Tongue (tissue), 2 donors: ENCODE results near the gene TMEM138. TPM values are rescaled to one million over a fixed set of nuclear protein-coding genes. Genes with fewer than 3 reads are reported as not detected.

Source experiments
- DNase-seq: peaks from one replicate; pipeline ENCODE4 v3.0.0-alpha.2; 2015
- total RNA-seq: library from RNA; depleted of rRNA; stranded (reverse); fragments of >200 nt; gene quantifications from one replicate; pipeline ENCODE4 v1.2.3, GENCODE V29; 2014

Gene TMEM138
- total RNA-seq: 8.1 TPM

DNA sequence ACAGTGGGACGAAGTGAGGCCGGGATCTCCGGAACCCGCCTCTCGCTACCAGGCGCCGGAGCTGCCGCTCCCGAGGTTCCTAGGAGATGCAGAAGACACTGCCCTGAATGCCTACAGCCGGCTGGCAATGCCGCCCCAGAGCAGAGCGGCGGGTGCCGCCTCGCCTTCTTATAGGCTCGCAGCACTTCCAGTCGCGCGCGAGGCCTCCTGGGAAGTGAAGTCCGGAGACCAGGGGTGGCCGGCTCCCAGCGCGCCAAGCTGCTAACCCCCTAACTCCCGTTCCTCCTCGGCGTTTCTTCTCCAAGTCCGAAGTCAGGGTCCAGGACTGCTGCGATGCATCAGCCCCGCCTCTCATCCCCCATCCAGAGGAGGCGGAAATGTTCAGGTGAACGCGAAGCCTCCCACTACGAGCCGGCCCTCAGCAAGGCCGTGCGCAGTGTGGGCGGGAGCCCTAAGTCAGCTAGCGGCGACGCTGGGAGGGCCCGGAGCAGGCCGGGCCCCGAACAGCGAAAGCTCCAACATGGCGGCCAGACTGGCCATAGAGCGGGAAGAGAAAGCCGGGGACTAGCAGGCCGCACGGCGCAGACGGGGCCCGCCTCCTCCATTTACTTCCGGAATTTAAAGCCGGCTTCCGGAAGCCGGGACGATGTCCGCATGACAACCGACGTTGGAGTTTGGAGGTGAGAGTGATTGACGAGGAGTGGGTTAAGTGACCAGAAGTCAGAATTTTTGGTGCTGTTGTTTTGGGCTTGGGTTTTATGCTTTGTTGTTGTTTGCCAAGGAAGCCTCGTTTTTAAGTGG, at the start of gene TMEM138, which contains the start of gene CYB561A3:
Gene TMEM138, plus strand, starts transcription at position 634 of the 801 bp plus-strand sequence. CDS start 2,017 bp downstream, outside the sequence.
Gene CYB561A3, minus strand, starts transcription at position 142 of the 801 bp plus-strand sequence. CDS start 5,169 bp downstream, outside the sequence.
- peak; percentile 96 for DNase-seq

DNA sequence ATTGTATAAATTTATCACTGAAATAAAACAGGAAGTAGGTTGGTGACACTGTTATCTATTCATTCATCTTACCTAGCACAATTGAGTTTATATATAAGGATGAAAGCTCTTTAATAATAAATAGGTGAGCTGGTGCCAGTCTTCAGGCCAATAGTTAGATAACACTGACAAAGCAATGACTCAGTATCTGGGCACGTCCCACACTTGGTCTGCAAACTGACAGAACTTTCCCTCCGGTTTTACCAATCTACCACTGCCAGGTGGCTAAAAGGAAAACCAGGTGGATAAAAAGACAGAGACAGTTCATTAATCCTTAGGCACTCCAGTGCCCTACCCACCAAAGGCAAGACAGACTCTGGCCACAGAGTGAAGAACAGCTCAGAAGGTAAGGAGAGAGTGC, 46.9 kb upstream of the TMEM138 start:
- DNase-seq: no peak

DNA sequence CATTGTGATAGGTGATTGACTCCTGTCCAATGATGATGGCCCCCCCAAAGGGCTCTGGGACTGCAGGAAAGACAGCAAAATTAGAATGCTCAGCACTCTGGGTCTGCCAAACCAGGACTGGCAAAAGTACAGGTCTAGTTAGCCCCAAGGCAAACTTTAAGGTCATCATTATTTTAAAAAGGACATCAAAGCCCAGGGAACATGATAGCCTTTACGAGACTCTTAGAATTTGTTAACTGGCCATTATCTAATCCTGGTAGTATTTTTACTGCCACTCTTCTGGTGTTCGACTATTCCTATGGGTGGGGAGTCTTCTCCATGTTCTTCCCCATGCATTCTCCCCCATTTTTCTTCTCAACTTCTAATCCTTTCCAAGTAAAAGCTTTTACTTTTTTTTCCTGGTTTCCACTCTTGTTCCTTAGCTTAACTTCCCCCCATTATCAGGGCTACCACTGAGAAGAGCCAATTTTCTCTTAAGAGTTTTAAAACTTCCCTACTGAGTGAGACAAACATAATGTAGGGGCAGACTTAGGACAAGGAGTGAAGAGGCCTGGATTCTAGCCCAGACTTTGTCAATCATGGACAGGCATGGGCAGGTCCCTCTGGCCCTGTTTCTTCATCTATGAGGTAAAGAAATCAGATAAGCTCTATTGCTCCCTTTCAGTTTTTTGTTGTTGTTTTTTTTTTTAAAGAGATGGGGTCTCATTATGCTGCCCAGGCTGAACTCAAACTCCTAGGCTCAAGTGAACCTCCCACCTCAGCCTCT, 36.3 kb upstream of the TMEM138 start:
- DNase-seq: no peak

DNA sequence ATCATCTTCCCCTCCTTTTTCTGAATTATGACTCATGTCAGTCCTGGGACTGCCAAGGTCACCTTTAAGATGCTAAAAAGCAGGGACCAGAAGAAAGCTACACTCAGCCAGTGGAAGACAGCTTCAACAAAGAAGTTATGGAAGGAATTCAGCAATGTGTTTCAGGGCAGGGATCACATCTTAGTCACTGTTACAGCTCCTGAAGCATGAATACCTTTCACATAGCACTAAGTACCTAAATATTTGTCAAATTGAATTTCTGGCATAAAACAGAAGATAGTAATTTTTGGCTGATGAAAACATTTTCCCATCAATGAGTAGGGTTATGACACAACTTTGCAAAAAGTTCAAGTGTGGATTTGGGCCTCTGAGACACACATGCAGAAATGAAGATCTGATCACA, 34.5 kb upstream of the TMEM138 start:
- no peak for DNase-seq

DNA sequence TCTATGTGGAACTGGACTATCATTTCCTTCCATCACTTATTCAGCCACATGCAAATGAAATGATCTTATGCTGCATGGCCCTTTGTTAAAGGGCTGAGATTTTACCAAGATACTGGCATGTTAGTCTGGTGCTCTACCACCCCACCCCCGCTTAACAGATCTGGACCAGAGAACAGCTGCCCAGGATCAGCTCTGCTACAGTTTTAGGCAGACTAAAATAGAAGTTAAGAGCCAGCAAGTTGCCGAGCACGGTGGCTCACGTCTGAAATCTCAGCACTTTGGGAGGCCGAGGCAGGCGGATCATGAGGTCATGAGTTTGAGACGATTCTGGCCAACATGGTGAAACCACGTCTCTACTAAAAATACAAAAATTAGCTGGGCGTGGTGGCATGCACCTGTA, 33.8 kb upstream of the TMEM138 start:
- peak; percentile 52 for DNase-seq

DNA sequence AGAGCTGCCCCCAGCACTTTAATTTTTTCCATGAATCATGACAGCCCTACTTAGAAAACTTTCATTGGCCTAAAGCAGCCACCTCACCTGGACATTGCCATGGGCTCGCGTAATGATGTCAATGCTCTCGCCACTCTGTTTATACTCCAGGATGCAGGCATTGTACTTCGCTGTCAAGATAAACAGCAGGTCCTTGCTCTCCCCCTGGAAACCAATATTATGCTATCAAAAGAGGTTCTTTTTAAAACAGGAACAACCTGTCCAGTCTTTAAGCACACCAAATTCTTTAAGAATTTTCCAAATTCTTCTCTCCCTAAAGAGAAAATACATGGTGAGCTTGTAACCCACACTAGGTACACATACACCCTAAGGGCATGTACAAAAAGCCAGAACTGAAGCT, 32.3 kb upstream of the TMEM138 start:
- DNase-seq: no peak

DNA sequence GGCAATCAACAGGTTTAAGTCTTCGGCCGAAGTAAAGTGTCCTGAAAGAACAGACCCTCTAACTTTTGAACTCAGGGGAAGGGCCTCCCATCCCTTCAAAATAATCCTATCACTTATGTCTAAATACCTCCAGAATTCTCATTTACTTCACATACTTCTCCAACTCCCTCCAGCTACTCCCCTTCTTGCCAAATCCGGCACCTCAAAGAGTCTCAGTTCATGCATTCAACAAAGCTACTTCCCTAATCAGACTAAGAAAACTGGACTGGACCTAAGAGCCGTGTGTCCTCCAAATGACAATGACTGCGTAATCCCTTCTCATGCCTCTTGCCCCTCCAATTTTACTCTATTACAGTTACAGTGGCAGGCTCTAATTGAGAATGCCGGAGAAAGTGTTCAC, 30.5 kb upstream of the TMEM138 start:
- no peak for DNase-seq

DNA sequence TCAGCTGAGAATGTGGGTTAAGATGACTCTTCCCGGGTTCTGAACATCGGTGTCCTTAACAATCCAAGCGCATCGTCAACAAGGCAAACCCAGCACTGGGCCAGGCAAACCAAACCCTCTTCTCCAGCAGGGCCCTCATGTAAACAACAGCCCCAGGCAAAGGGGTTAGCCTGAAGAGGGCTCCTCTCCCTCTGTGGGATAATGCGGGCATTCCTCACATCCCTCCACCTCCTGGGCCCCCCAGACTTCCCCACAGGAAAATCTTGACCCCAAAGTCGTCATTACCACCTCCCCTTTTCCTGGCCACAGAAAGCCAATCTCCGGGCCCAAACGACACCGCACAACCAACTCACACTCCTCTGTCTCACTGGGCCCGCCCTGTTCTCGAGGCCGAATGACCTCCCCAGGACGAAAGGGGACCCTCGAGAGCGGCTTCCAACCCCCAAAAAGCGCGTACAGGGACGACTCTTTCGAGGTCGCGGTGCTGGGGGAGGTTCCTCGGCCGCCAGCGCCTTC, 29.8 kb upstream of the TMEM138 start:
- DNase-seq: peak; percentile 23

DNA sequence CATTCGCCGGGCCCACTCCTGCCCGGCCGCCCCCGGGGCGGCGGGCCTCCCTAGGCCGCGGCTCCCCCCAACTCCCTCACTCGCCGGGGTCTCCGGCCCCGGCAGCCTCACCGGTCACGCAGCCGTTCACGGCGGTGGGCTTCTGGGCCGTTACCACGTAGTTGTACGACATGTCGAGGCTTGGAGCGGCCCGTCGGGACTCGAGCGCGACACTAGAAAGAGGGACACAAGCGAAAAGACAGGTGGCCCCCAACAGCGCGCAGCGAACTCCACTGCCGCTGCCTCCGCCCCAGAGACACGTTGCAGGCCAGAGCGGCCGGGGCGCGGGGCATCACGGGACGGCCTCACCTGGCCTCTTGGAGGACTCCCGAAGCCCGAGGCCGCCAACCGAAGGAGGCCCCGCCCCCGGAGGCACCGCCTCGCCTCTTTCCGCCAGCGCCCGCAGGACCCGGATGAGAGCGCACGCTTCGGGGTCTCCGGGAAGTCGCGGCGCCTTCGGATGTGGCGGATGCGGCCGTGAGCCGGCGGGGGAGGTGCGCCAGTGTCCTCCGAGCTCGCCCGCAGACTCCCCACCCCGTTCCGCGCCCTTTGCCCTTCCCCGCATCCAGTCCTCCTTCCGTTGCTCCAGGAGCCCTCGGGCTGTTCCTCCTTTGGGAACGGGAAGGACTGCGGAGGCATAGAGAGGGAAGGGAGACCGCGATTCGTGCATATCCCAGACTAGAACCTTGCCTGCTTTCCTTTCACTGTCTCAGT, 29.2 kb upstream of the TMEM138 start, which contains the start of the genes DDB1 and TKFC:
Gene DDB1, minus strand, starts transcription at position 309 of the 753 bp plus-strand sequence. Its CDS starts 137 bp downstream, at position 172.
Gene TKFC, plus strand, starts transcription at position 432 of the 753 bp plus-strand sequence. CDS start 1,501 bp downstream, outside the sequence.
- peak; percentile 98 for DNase-seq

DNA sequence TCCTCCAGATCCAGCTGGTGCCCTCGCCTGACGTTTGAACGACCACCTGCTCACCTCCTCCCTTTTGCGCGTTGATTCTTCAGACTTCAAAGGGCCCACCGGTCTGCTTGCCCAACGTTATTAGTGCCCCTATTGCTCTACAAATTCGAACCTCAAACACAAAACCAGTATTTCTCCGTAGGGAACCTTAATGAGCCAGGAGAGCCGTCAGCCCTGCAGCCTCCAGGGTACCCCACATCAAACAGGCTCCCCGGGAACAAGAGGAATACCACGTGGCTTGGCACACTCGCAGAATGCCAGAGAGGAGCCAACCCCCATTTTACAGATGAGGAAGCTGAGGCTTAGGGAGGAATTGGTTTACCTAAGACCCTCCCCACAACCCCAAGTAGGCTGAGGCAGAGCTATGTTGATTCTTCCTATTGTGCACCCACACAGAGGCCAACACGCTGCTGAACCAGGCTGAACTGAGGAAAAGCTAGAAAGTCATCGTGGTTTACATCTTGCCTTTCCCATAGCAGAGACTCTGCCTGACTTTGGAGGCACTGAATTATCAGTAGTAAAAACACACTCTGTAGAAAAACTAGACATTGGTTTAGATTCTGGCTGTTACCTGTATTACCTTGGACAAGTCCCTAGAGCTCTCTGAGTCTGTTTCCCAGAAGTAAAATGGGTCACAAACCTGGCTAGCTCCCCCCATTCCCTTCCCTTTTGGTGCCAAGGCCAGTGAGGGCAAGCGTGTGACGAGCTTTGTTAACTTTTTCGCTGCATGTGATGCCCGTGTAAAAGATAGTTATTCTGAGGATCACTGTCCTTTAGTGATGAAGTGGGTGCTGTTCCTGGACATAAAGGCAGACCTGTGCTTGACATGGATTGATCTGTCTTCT, 28.4 kb upstream of the TMEM138 start:
- DNase-seq: no peak

DNA sequence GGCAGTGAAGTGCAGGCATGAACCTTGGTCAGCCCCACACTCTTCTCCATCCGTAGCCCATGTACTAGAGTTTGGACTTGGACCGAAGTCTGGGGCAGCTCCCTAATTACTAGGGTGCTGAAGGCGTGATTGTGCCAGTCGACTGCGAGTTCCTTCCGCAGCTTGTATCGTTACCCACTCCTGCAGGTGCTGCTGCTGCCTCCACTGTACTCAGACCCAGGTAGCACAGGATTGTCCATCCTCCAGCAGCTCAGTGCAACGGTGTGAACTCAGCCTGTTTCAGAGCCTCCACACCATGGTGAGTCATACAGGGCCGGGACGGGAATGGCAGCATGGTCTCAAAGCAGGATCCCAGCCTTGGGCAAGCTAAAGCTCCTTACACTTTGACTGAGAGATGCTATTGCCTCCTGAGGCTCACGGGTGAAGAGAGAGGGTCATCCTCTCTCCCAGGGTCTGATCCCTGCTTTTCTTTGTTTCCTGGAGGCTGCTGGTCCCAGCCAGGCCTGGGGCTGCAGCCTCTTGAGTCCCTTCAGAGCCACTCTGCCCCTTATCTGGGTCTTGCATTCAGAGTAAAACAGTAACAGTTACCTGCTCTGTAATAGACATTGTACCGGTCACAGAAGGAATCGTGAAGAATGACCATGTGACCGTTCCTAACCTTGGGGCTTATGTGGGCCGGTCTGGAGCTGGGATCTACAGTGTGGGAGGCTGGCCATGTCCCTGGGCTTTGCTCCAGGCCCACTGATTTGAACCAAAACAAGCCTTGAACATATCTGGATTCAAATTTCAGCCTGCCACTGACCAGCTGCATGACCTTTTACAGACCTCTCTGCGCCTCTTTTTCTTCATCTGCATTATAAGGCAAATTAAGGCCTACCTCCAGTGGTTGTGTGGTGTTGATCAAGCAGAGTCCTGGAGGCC, 27.5 kb upstream of the TMEM138 start:
- DNase-seq: no peak

DNA sequence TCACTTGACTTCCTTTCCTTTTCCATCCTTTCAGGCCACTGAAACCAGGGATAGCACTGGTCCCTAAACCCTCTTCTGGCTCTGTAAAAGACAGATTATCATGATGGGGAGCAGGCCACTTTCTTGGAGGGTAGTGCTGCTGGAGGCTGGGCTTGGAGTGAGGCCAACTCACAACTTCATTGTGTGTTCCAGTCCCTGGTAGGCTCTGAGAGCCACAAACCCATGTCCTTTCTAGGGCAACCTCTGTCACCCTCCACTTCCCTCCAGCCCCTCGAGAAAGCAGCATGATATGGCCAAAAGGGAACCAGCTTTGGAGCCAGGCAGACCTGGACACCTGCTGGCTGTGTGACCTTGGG, 26.8 kb upstream of the TMEM138 start:
- no peak for DNase-seq

DNA sequence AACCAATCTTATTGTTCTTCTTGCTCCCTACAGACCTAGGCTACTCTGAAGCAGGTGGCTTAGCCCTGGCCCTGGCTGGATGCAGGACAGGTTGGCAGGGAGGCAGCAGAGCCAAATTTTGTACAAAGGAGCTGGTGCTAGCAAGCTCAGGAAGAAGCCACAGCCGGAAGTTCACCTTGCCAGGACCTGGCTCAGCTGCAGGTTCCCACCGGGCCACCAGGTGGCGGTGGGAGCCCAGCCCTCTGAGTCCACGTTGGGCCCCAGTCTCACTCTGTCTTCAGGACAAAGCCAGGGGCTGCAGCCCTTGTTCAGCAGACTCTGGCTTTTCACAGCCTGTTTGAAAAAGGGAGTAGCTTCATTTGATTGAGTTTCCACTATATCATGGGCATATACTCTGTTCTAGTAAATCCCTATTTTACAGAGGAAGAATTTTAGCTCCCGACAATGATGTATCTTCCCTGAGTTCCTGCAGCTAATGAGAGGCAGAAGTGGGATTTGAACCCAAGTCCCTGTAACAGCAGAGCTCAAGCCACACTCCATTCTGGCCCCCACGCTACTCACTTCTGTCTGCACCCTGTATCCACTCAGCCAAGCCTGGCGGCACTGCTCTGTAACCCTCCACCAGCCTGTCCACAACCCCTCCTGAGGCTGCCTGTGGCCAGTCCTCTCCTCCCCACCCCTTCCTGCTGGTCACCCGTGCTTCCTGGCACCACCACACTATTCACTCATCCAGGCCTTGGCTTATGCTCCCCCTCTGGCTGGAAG, 25.8 kb upstream of the TMEM138 start:
- peak; percentile 88 for DNase-seq

DNA sequence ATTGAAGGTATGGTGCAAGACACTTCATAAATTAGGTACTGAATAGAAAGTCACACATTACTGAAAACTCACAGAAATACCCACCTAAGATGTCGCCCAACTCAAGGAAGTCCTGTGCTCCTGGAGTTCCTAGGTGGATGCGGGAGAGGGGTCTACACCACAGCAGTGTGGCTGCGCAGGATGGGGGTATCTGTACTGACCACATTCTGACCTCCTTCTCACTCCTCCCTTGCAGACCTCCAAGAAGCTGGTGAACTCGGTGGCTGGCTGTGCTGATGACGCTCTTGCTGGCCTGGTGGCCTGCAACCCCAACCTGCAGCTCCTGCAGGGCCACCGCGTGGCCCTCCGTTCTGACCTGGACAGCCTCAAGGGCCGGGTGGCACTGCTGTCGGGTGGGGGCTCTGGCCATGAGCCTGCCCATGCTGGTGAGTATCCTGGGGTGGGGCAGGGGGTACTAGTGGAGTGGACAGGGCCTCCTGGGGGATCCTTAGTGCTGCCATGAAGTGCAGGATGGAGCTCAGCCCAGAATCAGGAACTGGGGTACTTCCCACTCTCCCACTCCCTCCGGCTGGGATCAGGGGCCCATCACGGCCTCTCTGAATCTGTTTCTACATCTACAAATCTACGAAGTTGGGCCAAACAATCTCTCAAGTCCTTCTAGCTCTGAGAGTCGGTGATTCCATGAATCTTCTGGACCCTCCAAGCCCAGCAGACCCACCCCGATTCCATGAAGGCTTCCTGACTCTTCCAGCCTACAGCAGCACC, 24.3 kb upstream of the TMEM138 start:
- no peak for DNase-seq

DNA sequence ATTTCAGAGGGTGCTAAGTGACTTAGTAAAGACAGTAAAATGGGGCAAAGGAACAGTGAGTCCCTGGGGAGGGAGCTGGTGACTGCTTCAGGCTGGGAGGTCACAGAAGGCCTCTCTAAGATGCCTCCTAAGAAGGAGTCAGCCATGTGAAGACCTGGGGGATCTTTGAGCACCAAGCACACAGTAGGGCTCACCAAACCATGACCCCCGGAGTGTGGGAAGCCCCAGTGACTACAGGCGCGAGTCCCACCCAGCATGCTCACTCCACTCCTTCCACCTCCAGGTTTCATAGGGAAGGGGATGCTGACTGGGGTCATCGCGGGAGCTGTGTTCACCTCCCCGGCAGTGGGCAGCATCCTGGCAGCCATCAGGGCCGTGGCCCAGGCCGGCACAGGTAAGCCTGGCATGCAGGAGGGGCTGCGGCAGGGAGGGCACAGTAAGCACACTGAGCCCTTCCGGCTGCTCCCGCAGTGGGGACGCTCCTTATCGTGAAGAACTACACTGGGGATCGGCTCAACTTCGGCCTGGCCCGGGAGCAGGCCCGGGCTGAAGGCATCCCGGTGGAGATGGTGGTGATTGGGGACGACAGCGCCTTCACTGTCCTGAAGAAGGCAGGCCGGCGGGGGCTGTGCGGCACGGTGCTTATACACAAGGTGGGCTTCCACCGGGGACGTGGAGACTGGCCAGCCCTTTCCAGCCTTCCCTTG, 23.2 kb upstream of the TMEM138 start:
- no peak for DNase-seq

DNA sequence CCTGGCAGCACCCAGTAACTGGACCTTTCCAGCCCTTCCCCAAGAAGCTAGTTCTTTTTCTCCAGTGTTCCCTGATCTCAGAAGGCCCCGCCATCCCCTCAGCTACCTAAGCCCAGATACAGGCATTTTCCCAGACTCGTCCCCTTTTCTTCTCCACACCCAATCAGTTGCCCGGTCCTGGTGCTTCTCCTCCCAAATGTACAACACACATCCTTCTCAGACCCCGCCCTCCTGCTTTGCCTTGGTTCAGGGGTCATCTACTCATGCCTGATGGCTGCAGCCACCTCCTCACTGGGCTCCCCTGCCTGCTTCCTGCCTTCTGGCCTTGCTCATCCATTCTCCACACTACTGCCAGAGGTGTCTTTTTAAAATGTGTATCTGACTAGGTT, 22.7 kb upstream of the TMEM138 start:
- DNase-seq: no peak

DNA sequence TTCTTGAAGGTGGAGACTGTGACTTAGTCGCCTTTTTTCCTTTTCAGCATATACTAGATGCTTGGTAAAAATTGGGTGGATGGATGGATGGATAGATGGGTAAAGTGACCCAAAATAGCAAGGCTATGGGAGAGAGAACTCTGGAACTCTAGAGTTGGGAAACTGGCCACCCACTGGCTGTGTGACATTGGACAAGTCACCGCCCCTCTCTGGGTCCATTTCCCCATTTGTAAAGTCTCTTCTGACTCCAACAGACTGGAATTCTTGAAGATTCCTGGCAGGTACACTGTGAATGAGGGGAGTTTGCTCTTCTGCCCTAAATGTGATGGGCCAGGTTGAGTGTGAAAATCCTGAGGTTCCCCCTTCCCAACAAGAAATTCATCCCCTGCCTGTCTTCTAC, 21.2 kb upstream of the TMEM138 start:
- DNase-seq: no peak

DNA sequence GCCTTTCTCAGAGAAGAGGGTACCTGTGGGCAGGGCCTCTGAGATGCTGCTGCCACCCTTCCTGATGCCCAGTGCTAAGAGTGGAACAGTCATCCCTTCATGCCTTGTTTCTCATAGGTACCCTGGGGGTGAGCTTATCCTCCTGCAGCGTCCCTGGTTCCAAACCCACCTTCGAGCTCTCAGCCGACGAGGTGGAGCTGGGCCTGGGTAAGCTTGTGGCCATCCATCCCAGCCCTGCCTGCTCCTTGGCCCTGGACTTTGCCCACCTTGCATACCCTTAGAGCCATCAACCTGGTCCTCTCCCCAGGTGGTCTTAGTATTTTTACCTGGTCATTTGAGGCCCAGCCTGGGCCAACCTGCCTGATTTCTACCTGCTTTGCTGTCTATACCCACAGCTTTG, 20.5 kb upstream of the TMEM138 start:
- no peak for DNase-seq
